ENCODE results near the gene PRPSAP2. TPM values are rescaled to one million over a fixed set of nuclear protein-coding genes. Genes with fewer than 3 reads are reported as not detected.

The PRPSAP2 gene, protein sequence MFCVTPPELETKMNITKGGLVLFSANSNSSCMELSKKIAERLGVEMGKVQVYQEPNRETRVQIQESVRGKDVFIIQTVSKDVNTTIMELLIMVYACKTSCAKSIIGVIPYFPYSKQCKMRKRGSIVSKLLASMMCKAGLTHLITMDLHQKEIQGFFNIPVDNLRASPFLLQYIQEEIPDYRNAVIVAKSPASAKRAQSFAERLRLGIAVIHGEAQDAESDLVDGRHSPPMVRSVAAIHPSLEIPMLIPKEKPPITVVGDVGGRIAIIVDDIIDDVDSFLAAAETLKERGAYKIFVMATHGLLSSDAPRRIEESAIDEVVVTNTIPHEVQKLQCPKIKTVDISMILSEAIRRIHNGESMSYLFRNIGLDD
- 21.6 and 28.6 TPM in 2 replicates for total RNA-seq

DNA sequence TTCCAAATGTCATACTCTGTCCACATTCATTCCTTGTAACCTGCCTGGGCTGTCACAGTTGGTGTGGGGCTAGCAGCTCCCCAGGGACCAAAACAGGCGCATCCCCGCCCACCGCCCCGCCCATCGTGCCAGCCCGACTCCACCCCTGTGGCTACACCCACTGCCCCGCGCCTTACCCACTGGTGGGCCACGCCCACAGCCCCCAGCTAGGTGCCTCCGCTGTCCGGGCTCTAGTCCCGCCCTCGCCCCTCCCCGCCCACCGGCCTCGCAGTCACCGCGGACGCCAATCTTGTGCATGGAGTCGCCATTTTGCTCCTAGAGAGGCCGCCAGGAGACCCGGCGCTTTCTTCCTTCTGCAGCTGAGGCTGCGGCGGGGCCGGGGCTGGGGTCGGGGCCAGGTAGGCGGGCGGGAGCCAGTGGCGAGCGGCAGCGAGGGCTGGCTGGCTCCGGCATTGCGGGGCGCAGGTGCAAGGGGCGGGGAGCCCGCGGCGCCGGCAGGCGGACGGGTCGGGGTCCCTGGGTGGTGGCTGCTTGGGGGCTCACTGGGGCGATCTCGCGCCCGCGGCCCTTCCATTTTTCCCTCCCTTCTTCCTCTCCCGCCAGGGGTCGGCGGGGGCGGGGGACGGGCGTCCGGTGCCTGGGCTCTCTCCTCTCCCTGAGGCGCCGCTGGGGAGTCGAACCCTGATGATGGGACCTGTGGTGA lies at the start of gene PRPSAP2:
PRPSAP2 (plus strand) TSS at position 268 of the 703 bp plus-strand sequence. CDS start 7,703 bp downstream, outside the sequence.

DNA sequence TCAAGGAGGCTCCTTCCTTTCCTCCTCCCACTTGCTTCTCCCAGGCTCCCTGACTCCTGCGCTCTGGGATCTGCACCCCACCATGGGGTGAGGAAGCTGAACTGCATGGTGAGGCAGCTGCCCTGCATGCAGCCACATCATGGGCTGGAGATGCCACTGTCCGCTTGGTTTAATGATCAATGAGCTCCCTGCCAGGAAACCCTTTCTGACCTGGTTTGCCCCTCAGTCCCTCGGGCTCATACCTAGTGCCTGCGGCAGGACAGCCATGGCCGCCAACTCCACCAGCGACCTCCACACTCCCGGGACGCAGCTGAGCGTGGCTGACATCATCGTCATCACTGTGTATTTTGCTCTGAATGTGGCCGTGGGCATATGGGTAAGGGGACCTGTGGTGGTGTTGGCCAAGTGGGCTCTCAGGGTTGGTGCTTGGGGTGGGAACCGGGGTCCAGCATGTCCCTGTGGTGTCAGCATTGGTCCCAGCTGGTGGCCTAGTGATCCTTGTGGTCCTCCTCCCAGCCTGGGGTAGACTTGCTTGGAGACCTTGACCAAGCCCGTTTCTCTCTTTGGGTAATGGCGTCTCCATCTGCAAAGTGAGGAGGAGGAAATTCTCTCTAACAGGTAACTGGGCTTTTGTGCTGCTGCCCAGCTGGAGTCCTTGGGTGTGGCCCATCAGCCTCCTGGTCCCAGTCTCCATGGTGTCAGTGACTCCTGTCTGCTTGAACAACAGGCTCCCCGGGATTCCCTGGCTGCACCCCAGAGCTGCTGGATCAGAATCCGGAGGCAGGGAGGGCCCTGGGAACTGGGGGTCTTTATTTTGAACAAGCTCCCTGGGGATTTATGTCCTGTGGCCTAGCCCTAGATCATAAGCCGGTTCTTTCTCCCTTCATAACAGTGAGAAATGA lies 94.3 kb downstream of the PRPSAP2 start, which contains the start of gene SLC5A10:
SLC5A10 (plus strand) TSS at position 225 of the 902 bp plus-strand sequence; CDS start at position 266, 41 bp downstream.

Other genes with a start within 250 kb of the PRPSAP2 start
- gene TBC1D28, start 213.7 kb upstream of the PRPSAP2 start, total RNA-seq = not detected in 2 replicates
- 1.6 and 3.6 TPM in 2 replicates for gene FOXO3B, start 175.8 kb upstream of the PRPSAP2 start, total RNA-seq
- not detected in 2 replicates for gene FBXW10, start 114.1 kb upstream of the PRPSAP2 start, total RNA-seq
- 38.9 and 42.7 TPM in 2 replicates for gene TVP23B, start 76.9 kb upstream of the PRPSAP2 start, total RNA-seq
- not detected in 2 replicates for gene SLC5A10, start 94.0 kb downstream of the PRPSAP2 start, total RNA-seq
- gene FAM83G, start 146.6 kb downstream of the PRPSAP2 start, total RNA-seq = 50.9 and 75.6 TPM in 2 replicates
- 1.3 TPM in 1 of 2 replicates, not detected in the other for gene GRAP, start 188.8 kb downstream of the PRPSAP2 start, total RNA-seq

All from hair follicular keratinocyte (primary cell).